HepG2 (cell line): ENCODE data around the gene NEURL2. TPM values are rescaled to one million over a fixed set of nuclear protein-coding genes. Genes with fewer than 3 reads are reported as not detected.
A peak's percentile ranks its signal among the peaks of the same experiment; 100 is the strongest.

ENCODE experiments used
- CBX5 ChIP-seq: sonication (generic); formaldehyde crosslinking; IDR thresholded peaks from 2 replicates; pipeline ENCODE4 v1.4.0; 2020; ENCODE audit warnings: missing genetic modification reagents, borderline replicate concordance
- CENPX ChIP-seq: sonication (generic); formaldehyde crosslinking; IDR thresholded peaks from 2 replicates; pipeline ENCODE4 v1.9.0; 2021; ENCODE audit warnings: mild to moderate bottlenecking, missing genetic modification reagents, moderate library complexity
- GZF1 ChIP-seq: sonication (generic); formaldehyde crosslinking; IDR thresholded peaks from 2 replicates; pipeline ENCODE4 v1.5.1; 2020; ENCODE audit warnings: mild to moderate bottlenecking, missing genetic modification reagents
- NCOA1 ChIP-seq: sonication (generic); formaldehyde crosslinking; IDR thresholded peaks from 2 replicates; pipeline ENCODE4 v1.9.0; 2021; ENCODE audit warnings: missing genetic modification reagents
- SRY ChIP-seq: sonication (generic); formaldehyde crosslinking; IDR thresholded peaks from 2 replicates; pipeline ENCODE4 v1.8.0; 2022; ENCODE audit warnings: mild to moderate bottlenecking, missing genetic modification reagents
- TEAD2 ChIP-seq: sonication (generic); formaldehyde crosslinking; IDR thresholded peaks from 2 replicates; pipeline ENCODE4 v1.9.0; 2021; ENCODE audit warnings: missing genetic modification reagents
- ZFP37 ChIP-seq: sonication (generic); formaldehyde crosslinking; IDR thresholded peaks from 2 replicates; pipeline ENCODE4 v1.4.0; 2020; ENCODE audit warnings: missing genetic modification reagents, borderline replicate concordance
- ZFP82 ChIP-seq: sonication (generic); formaldehyde crosslinking; IDR thresholded peaks from 2 replicates; pipeline ENCODE4 v1.5.1; 2020; ENCODE audit warnings: mild to moderate bottlenecking, missing genetic modification reagents, borderline replicate concordance
- ZIK1 ChIP-seq: sonication (generic); formaldehyde crosslinking; IDR thresholded peaks from 2 replicates; pipeline ENCODE4 v1.5.0; 2020; ENCODE audit warnings: mild to moderate bottlenecking, low read depth, missing genetic modification reagents, borderline replicate concordance
- ZMYM2 ChIP-seq: sonication (generic); formaldehyde crosslinking; IDR thresholded peaks from 2 replicates; pipeline ENCODE4 v1.8.0; 2022; ENCODE audit warnings: mild to moderate bottlenecking, missing genetic modification reagents
- ZNF143 ChIP-seq: sonication (generic); formaldehyde crosslinking; IDR thresholded peaks from 2 replicates; pipeline ENCODE4 v1.4.0; 2020; ENCODE audit warnings: missing genetic modification reagents
- ZNF235 ChIP-seq: sonication (generic); formaldehyde crosslinking; IDR thresholded peaks from 2 replicates; pipeline ENCODE4 v1.8.1; 2023; ENCODE audit warnings: mild to moderate bottlenecking, missing genetic modification reagents, borderline replicate concordance
- ZNF30 ChIP-seq: sonication (generic); formaldehyde crosslinking; IDR thresholded peaks from 2 replicates; pipeline ENCODE4 v1.5.0; 2020; ENCODE audit warnings: mild to moderate bottlenecking, missing genetic modification reagents
- ZNF335 ChIP-seq: sonication (generic); formaldehyde crosslinking; IDR thresholded peaks from 2 replicates; pipeline ENCODE4 v1.4.0; 2020; ENCODE audit warnings: missing genetic modification reagents
- ZNF670 ChIP-seq: sonication (generic); formaldehyde crosslinking; IDR thresholded peaks from 2 replicates; pipeline ENCODE4 v1.8.0; 2022; ENCODE audit warnings: mild to moderate bottlenecking, missing genetic modification reagents, borderline replicate concordance
- ZNF724P ChIP-seq: sonication (generic); formaldehyde crosslinking; IDR thresholded peaks from 2 replicates; pipeline ENCODE4 v1.8.0; 2022; ENCODE audit warnings: missing genetic modification reagents, borderline replicate concordance
- ZNF737 ChIP-seq: sonication (generic); formaldehyde crosslinking; IDR thresholded peaks from 2 replicates; pipeline ENCODE4 v1.5.0; 2020; ENCODE audit warnings: missing genetic modification reagents, mild to moderate bottlenecking, borderline replicate concordance
- ZSCAN9 ChIP-seq: IDR thresholded peaks from 2 replicates; pipeline ENCODE4 v1.6.1; 2016; ENCODE audit warnings: borderline replicate concordance
- polyA plus RNA-seq, 8 experiments: library from polyadenylated mRNA; depleted of rRNA in 3 of 8; stranded (reverse) in 7 of 8; unstranded in 1 of 8; fragments of >200 nt; fragmentation: Illumina TruSeq in 4 of 8; extraction: Trizol in 4 of 8; gene quantifications; 2 replicates each; pipeline versions ENCODE4 v1.2.1 to v1.2.3, GENCODE V29; 2011 to 2016; ENCODE audit warnings: low read depth in 4 of 8, missing spikeins in 1 of 8, mixed read lengths in 1 of 8; ENCODE audit not compliant: insufficient read depth in 1 of 8
- total RNA-seq, 5 experiments: library from RNA; depleted of rRNA; stranded (reverse); fragments of >200 nt; fragmentation: Illumina TruSeq; extraction: Trizol; gene quantifications; 2 replicates each; pipeline ENCODE4 v1.2.3, GENCODE V29; 2016; ENCODE audit warnings: low read depth in 1 of 5
- TF ChIP-seq, protein P1 (sequence below): sonication (generic); formaldehyde crosslinking; IDR thresholded peaks from 2 replicates; pipeline ENCODE4 v1.8.0; 2022; ENCODE audit warnings: mild to moderate bottlenecking, missing genetic modification reagents, moderate library complexity
- TF ChIP-seq, protein P2 (sequence below): sonication (generic); formaldehyde crosslinking; conservative IDR thresholded peaks from 2 replicates; pipeline ENCODE4 v1.4.0; 2020; ENCODE audit warnings: mild to moderate bottlenecking, missing genetic modification reagents, moderate library complexity
- TF ChIP-seq, protein P3 (sequence below): sonication (generic); formaldehyde crosslinking; IDR thresholded peaks from 2 replicates; pipeline ENCODE4 v1.4.0; 2020; ENCODE audit warnings: missing genetic modification reagents
- TF ChIP-seq, protein P4 (sequence below): sonication (generic); formaldehyde crosslinking; IDR thresholded peaks from 2 replicates; pipeline ENCODE4 v1.8.0; 2022; ENCODE audit warnings: mild to moderate bottlenecking, missing genetic modification reagents, borderline replicate concordance
- TF ChIP-seq, protein P5 (sequence below): sonication (generic); formaldehyde crosslinking; IDR thresholded peaks from 2 replicates; pipeline ENCODE4 v1.8.0; 2022; ENCODE audit warnings: mild to moderate bottlenecking, missing genetic modification reagents, moderate library complexity

Gene NEURL2
- total and polyA plus RNA-seq, 2 of the 13 experiments (the other 11 are each of a cell fraction or from before 2014, with no cell fraction given): 7.2 to 9.7 TPM

DNA sequence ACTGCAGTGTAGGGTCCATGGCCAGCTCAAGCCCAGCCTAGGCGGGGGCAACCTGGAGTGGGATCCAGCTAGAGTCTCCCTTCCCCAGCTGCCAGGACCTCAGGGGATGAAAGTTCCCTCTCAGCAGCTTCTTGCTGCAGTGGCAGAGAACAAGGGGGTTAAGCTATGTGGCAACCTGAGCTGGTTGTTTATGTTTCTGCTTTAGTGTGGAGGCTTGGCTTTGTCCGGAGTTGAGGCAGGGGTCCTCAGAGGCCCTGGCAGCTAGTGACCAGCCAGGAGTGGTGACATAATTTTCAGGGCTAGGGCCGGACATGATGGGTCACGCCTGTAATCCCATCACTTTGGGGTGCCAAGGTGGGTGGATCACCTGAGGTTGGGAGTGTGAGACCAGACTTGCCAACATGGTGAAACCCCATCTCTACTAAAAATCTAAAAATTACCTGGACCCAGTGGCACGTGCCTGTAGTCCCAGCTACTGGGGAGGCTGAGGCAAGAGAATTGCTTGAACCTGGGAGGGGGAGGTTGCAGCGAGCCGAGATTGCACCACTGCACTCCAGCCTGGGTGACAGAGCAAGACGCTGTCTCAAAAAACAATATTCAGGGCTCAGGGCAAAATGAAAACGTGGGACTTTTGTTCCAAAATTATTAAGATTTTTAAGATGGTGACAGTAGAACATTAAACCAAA, 35.0 kb upstream of the NEURL2 start (continued):
- TF ChIP-seq, protein P1, sequence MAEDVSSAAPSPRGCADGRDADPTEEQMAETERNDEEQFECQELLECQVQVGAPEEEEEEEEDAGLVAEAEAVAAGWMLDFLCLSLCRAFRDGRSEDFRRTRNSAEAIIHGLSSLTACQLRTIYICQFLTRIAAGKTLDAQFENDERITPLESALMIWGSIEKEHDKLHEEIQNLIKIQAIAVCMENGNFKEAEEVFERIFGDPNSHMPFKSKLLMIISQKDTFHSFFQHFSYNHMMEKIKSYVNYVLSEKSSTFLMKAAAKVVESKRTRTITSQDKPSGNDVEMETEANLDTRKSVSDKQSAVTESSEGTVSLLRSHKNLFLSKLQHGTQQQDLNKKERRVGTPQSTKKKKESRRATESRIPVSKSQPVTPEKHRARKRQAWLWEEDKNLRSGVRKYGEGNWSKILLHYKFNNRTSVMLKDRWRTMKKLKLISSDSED (CRISPR knock-in tag): no peak
- TF ChIP-seq, protein P2, sequence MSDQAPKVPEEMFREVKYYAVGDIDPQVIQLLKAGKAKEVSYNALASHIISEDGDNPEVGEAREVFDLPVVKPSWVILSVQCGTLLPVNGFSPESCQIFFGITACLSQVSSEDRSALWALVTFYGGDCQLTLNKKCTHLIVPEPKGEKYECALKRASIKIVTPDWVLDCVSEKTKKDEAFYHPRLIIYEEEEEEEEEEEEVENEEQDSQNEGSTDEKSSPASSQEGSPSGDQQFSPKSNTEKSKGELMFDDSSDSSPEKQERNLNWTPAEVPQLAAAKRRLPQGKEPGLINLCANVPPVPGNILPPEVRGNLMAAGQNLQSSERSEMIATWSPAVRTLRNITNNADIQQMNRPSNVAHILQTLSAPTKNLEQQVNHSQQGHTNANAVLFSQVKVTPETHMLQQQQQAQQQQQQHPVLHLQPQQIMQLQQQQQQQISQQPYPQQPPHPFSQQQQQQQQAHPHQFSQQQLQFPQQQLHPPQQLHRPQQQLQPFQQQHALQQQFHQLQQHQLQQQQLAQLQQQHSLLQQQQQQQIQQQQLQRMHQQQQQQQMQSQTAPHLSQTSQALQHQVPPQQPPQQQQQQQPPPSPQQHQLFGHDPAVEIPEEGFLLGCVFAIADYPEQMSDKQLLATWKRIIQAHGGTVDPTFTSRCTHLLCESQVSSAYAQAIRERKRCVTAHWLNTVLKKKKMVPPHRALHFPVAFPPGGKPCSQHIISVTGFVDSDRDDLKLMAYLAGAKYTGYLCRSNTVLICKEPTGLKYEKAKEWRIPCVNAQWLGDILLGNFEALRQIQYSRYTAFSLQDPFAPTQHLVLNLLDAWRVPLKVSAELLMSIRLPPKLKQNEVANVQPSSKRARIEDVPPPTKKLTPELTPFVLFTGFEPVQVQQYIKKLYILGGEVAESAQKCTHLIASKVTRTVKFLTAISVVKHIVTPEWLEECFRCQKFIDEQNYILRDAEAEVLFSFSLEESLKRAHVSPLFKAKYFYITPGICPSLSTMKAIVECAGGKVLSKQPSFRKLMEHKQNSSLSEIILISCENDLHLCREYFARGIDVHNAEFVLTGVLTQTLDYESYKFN (CRISPR knock-in tag): peak; percentile 30; the same call in 1 of the 2 replicates
- no peak for TF ChIP-seq ZNF737 (CRISPR knock-in tag)
- TF ChIP-seq ZMYM2: no peak
- TF ChIP-seq ZNF724P (CRISPR knock-in tag): peak; percentile 14; the same call in 1 of the 2 replicates
- TF ChIP-seq ZNF670 (CRISPR knock-in tag): no peak
- TF ChIP-seq NCOA1 (CRISPR knock-in tag): no peak
- TF ChIP-seq ZNF335: no peak
- TF ChIP-seq ZNF235: no peak
- no peak for TF ChIP-seq TEAD2 (CRISPR knock-in tag)
- no peak for TF ChIP-seq SRY (CRISPR knock-in tag)
- no peak for TF ChIP-seq ZIK1 (CRISPR knock-in tag)
- TF ChIP-seq CBX5 (CRISPR knock-in tag): 0 out of 2 replicates have a peak, but pooled peaks have one; percentile 47
- no peak for TF ChIP-seq ZNF143 (CRISPR knock-in tag)
- TF ChIP-seq, protein P3, sequence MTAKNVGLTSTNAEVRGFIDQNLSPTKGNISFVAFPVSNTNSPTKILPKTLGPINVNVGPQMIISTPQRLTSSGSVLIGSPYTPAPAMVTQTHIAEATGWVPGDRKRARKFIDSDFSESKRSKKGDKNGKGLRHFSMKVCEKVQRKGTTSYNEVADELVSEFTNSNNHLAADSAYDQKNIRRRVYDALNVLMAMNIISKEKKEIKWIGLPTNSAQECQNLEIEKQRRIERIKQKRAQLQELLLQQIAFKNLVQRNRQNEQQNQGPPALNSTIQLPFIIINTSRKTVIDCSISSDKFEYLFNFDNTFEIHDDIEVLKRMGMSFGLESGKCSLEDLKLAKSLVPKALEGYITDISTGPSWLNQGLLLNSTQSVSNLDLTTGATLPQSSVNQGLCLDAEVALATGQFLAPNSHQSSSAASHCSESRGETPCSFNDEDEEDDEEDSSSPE (CRISPR knock-in tag): no peak
- no peak for TF ChIP-seq CENPX (CRISPR knock-in tag)
- TF ChIP-seq ZNF30: no peak
- no peak for TF ChIP-seq GZF1
- no peak for TF ChIP-seq ZFP82 (CRISPR knock-in tag)
- TF ChIP-seq, protein P4, sequence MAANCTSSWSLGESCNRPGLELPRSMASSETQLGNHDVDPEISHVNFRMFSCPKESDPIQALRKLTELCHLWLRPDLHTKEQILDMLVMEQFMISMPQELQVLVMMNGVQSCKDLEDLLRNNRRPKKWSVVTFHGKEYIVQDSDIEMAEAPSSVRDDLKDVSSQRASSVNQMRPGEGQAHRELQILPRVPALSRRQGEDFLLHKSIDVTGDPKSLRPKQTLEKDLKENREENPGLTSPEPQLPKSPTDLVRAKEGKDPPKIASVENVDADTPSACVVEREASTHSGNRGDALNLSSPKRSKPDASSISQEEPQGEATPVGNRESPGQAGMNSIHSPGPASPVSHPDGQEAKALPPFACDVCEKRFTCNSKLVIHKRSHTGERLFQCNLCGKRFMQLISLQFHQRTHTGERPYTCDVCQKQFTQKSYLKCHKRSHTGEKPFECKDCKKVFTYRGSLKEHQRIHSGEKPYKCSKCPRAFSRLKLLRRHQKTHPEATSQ (CRISPR knock-in tag): no peak
- TF ChIP-seq ZFP37 (CRISPR knock-in tag): no peak
- TF ChIP-seq, protein P5, sequence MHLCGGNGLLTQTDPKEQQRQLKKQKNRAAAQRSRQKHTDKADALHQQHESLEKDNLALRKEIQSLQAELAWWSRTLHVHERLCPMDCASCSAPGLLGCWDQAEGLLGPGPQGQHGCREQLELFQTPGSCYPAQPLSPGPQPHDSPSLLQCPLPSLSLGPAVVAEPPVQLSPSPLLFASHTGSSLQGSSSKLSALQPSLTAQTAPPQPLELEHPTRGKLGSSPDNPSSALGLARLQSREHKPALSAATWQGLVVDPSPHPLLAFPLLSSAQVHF (CRISPR knock-in tag): no peak
- no peak for TF ChIP-seq ZSCAN9 (CRISPR knock-in tag)
